Measurements from ENCODE around the gene IQCB1.

DNA sequence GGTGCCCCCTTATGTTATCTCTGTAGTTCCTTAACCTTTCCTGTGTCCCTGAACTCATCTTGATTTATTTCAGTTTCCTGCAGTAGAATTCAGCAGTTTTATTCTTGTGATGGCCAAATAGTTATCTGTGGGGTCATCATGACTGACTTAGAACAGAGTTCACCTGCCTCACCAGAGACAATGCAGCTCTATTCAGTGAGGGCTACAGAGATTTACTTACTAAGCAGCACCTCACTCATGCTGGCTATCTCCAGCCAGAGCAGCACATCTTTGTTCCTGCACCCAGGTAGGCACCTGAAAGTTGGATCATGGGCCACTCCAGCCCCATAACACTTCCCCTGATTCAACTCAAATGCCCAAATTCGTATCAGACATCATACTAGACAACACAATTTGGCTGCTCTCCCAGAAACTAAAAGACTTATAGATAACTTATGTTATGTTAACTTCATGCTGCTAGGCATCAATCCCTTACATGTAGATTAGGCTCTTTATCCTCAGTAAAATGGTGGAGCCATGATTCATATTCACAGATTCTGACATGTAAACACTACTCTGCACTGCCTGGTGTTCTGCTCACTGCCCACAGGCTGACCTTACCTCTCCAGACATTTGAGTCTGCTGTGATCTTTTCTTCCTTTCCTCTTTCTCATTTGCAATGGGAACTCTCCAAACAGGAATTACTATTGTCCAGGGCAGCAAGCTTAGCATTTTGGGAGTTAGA is 76.0 kb downstream of the IQCB1 start:
- TF ChIP-seq, protein P1, sequence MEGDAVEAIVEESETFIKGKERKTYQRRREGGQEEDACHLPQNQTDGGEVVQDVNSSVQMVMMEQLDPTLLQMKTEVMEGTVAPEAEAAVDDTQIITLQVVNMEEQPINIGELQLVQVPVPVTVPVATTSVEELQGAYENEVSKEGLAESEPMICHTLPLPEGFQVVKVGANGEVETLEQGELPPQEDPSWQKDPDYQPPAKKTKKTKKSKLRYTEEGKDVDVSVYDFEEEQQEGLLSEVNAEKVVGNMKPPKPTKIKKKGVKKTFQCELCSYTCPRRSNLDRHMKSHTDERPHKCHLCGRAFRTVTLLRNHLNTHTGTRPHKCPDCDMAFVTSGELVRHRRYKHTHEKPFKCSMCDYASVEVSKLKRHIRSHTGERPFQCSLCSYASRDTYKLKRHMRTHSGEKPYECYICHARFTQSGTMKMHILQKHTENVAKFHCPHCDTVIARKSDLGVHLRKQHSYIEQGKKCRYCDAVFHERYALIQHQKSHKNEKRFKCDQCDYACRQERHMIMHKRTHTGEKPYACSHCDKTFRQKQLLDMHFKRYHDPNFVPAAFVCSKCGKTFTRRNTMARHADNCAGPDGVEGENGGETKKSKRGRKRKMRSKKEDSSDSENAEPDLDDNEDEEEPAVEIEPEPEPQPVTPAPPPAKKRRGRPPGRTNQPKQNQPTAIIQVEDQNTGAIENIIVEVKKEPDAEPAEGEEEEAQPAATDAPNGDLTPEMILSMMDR (IDR thresholded peaks at IDR 0.05), result no peak
- TF ChIP-seq POLR2A (IDR thresholded peaks at IDR 0.05) (no peak), POLR2AphosphoS5 (IDR thresholded peaks at IDR 0.05) (no peak), EP300 (IDR thresholded peaks at IDR 0.05) (no peak)

Data from sigmoid colon (tissue), 4 donors.